Natural killer cell (primary cell): ENCODE results near the gene POLD4. TPM values are rescaled to one million over a fixed set of nuclear protein-coding genes. Genes with fewer than 3 reads are reported as not detected.

Source experiments
- ATAC-seq, 3 donors: fragments of 150-1000 bp in 2 of 3; fragments of 200-7000 bp in 1 of 3; cut with Tn5 transposase; 1 replicate in 1 of 3; 2 replicates in 2 of 3; pipeline ENCODE4 v1.10.0; 2021; ENCODE audit warnings: mild to moderate bottlenecking in 2 of 3, moderate library complexity in 2 of 3
- DNase-seq, 2 donors: peaks; one replicate each; pipeline versions ENCODE4 v3.0.0 to v3.0.0-alpha.2; 2013 to 2021; ENCODE audit warnings: mixed read lengths in 1 of 2
- H3K27ac ChIP-seq: one replicate; pipeline ENCODE4 v1.5.1; 2013; ENCODE audit warnings: mild to moderate bottlenecking, low read length
- H3K27me3 ChIP-seq: one replicate; pipeline ENCODE4 v1.6.1; 2013; ENCODE audit warnings: low read length; ENCODE audit not compliant: control insufficient read depth, insufficient read depth
- H3K36me3 ChIP-seq: one replicate; pipeline ENCODE4 v1.6.1; 2013; ENCODE audit warnings: low read length; ENCODE audit not compliant: control insufficient read depth, insufficient read depth
- H3K4me1 ChIP-seq: one replicate; pipeline ENCODE4 v1.6.1; 2013; ENCODE audit warnings: low read length; ENCODE audit not compliant: control insufficient read depth, insufficient read depth
- H3K4me3 ChIP-seq: one replicate; pipeline ENCODE4 v1.5.1; 2013; ENCODE audit warnings: low read length
- H3K9me3 ChIP-seq: one replicate; pipeline ENCODE4 v1.6.1; 2013; ENCODE audit warnings: low read length; ENCODE audit not compliant: control insufficient read depth, insufficient read depth
- H3K27ac Mint-ChIP-seq, 2 donors: one replicate each; pipeline ENCODE4 v1.8.0; 2022; ENCODE audit warnings: mild to moderate bottlenecking in 2 of 2, mixed read lengths in 2 of 2, moderate library complexity in 1 of 2
- H3K27me3 Mint-ChIP-seq, 2 donors: one replicate each; pipeline ENCODE4 v1.8.0; 2022; ENCODE audit warnings: low read depth in 2 of 2, mixed read lengths in 2 of 2
- H3K36me3 Mint-ChIP-seq: one replicate; pipeline ENCODE4 v1.8.0; 2022; ENCODE audit warnings: mixed read lengths
- H3K4me1 Mint-ChIP-seq, 2 donors: one replicate each; pipeline ENCODE4 v1.8.0; 2022; ENCODE audit warnings: mixed read lengths in 2 of 2
- H3K4me3 Mint-ChIP-seq: one replicate; pipeline ENCODE4 v1.8.0; 2022; ENCODE audit warnings: mild to moderate bottlenecking, moderate library complexity, mixed read lengths
- H3K9me3 Mint-ChIP-seq, 2 donors: one replicate each; pipeline ENCODE4 v1.8.0; 2022; ENCODE audit warnings: mixed read lengths in 2 of 2
- CTCF ChIP-seq: fragments of 200-600 bp; IDR thresholded peaks from one replicate; pipeline ENCODE4 v1.8.0; 2022; ENCODE audit warnings: antibody characterized with exemption
- WGBS: methylation state at CpG from one replicate; pipeline ENCODE4 v1.1.7; 2013; ENCODE audit warnings: missing lambda C conversion rate; ENCODE audit not compliant: insufficient coverage; 5-methylcytosine and 5-hydroxymethylcytosine counted together
- intact Hi-C: fragments of 100-400 bp; cut with micrococcal nuclease; formaldehyde crosslinking; loops from one replicate; pipeline ENCODE4 v1.14.2; 2022
- total RNA-seq, 4 donors: library from RNA; stranded (reverse); fragments of 120-200 nt in 1 of 4; gene quantifications; one replicate each; pipeline versions ENCODE4 v1.2.3 to v1.2.4, GENCODE V29; 2013 to 2022

Gene POLD4
- total RNA-seq, 3 donors from 2014 or later (not counting 1 experiment from before 2014, with no cell fraction given), result 45.8 to 63.7 (median 60.5) TPM

- Mint-ChIP-seq H3K27me3 (no peaks in the 10 kb centered on the region), H3K27ac (no peak overlapping the region), H3K36me3 (no peaks in the 10 kb centered on the region), H3K9me3 (no peaks in the 10 kb centered on the region), H3K4me1 (peaks cover 0 to 10% of the 10 kb centered on the region in 2 donors), H3K4me3 (no peak overlapping the region)
- peak in 1 of 2 donors; percentile 56 for DNase-seq
- Histone ChIP-seq H3K4me3 (no peak overlapping the region), H3K27ac (no peak overlapping the region), H3K27me3 (no peaks in the 10 kb centered on the region), H3K4me1 (peaks cover 4% of the 10 kb centered on the region), H3K36me3 (no peaks in the 10 kb centered on the region), H3K9me3 (no peaks in the 10 kb centered on the region)
- no peak for ATAC-seq
- intact Hi-C loops, result no loop called here
- no peak for TF ChIP-seq CTCF
- WGBS, result 81% methylated on average over 8 of the region's 8 CpGs
These were observed 8.0 kb downstream of the POLD4 start for GRCh38 chr11:67345247-67345919.

GRCh38 chr11:67344264-67344663 is 9.1 kb downstream of the POLD4 start:
- Histone ChIP-seq H3K27me3 (no peaks in the 10 kb centered on the region), H3K27ac (no peak overlapping the region), H3K4me3 (no peak overlapping the region), H3K9me3 (no peaks in the 10 kb centered on the region), H3K4me1 (no peaks in the 10 kb centered on the region), H3K36me3 (no peaks in the 10 kb centered on the region)
- Mint-ChIP-seq H3K27ac (no peak overlapping the region), H3K36me3 (no peaks in the 10 kb centered on the region), H3K4me1 (peaks cover 0 to 5% of the 10 kb centered on the region in 2 donors), H3K27me3 (no peaks in the 10 kb centered on the region), H3K4me3 (no peak overlapping the region), H3K9me3 (no peaks in the 10 kb centered on the region)
- ATAC-seq, result no peak
- TF ChIP-seq CTCF, result no peak
- 73% methylated on average over 4 of the region's 4 CpGs for WGBS
- intact Hi-C loops, result no loop called here
- peak in 1 of 2 donors; percentile 53 for DNase-seq

GRCh38 chr11:67337257-67337656 is 16.1 kb downstream of the POLD4 start:
- H3K27ac Mint-ChIP-seq, result no peak overlapping the region
- intact Hi-C loops, result no loop called here
- H3K4me3 Mint-ChIP-seq, result no peak overlapping the region

More at GRCh38 chr11:67337257-67337656, 16.1 kb downstream of the POLD4 start:
- no peak for DNase-seq
- no peaks in the 10 kb centered on the region for H3K4me1 ChIP-seq
- H3K4me3 ChIP-seq, result no peak overlapping the region
- Mint-ChIP-seq H3K4me1 (no peaks in the 10 kb centered on the region), H3K27me3 (no peaks in the 10 kb centered on the region), H3K9me3 (no peaks in the 10 kb centered on the region), H3K36me3 (no peaks in the 10 kb centered on the region)
- TF ChIP-seq CTCF, result no peak
- no peaks in the 10 kb centered on the region for H3K9me3 ChIP-seq
- H3K36me3 ChIP-seq, result no peaks in the 10 kb centered on the region
- WGBS, result 100% methylated on average over 1 of the region's 3 CpGs
- H3K27ac ChIP-seq, result no peak overlapping the region
- no peaks in the 10 kb centered on the region for H3K27me3 ChIP-seq
- ATAC-seq, result no peak
